Esophagus muscularis mucosa (tissue), 4 donors: Measurements from ENCODE around the gene FRY.

ENCODE experiments used
- CTCF ChIP-seq, 3 experiments: fragments of 200-600 bp in 2 of 3; fragments of 450-650 bp in 1 of 3; sonication (generic) in 2 of 3; IDR thresholded peaks; one replicate each; pipeline ENCODE4 v1.5.1; 2017 to 2019; ENCODE audit warnings: antibody characterized with exemption in 3 of 3, mild to moderate bottlenecking in 2 of 3, moderate library complexity in 1 of 3
- EP300 ChIP-seq: sonication (generic); formaldehyde crosslinking; IDR thresholded peaks from one replicate; pipeline ENCODE4 v1.6.1; 2017; ENCODE audit warnings: antibody characterized with exemption
- POLR2A ChIP-seq: fragments of 450-650 bp; IDR thresholded peaks from one replicate; pipeline ENCODE4 v1.6.1; 2017; ENCODE audit warnings: antibody characterized with exemption, moderate library complexity, mild to moderate bottlenecking, low read depth

- TF ChIP-seq CTCF (IDR thresholded peaks at IDR 0.05) (no peak), POLR2A (no peak), EP300 (no peak)
Measured at GRCh38 chr13:32243695-32244094, 212.1 kb downstream of the FRY start.
